GM19043 (cell line): Measurements from ENCODE around the gene PIRT.
"Not testable (repeated sequence)": the region's sequence is repeated elsewhere in the genome, so short reads cannot be mapped to it uniquely, and the experiment has no call there.

Source experiments
- ATAC-seq: cut with Tn5 transposase; IDR thresholded peaks from one replicate; pipeline ENCODE4 v1.9.1; 2021; ENCODE audit warnings: low read depth; ENCODE audit not compliant: unreplicated experiment

The PIRT gene

GRCh38 chr17:10837921-10838320, at the start of gene PIRT:
Gene PIRT, minus strand, starts transcription at chr17:10838087. Its CDS starts 12,442 bp downstream, at chr17:10825645.
- ATAC-seq: no peak

DNA sequence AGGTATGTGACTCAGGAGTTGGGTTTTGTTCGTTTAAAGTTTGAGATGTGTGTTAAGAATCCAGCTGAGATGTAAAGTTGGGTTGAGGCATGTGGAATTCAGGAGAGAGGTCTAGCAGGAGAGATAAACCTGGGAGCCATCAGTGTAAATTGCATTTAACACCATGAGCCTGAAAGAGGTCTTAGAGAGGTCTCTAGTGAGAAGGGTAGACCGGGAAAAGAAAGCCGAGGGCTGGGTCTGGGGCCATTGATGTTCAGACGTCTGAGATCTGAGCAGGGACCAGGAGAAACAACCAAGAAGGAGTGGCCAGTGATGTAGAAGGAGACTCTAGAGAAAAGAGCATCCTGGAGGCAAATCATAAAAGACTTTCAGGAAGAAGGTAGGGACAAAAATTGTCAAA, 44.1 kb upstream of the PIRT start:
- ATAC-seq: no peak

GRCh38 chr17:10879190-10879836, 41.4 kb upstream of the PIRT start:
- no peak for ATAC-seq

- ATAC-seq: no peak
These were observed 38.2 kb upstream of the PIRT start for GRCh38 chr17:10875984-10876555.

DNA sequence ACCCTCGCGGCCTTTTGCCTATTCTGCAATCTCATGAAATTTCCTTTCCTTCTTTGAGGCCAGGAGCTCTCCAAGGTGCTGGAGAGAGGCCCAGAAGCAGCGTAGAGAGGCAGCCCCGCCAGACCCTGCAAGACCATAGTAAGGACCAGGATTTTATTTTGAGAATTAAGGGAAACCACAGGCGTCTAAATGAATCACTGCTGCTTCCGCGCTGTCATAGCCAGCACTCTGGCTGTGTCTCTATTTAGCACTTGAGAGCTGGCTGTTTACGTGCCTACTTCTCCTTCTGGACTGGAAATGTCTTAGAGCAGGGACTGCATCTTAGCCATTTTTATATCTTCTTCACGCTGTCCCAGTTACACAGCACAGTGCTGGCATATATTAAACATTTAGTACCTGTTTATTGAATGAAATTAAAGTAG, 37.6 kb upstream of the PIRT start:
- ATAC-seq: no peak

- no peak for ATAC-seq
These were observed 34.0 kb upstream of the PIRT start for GRCh38 chr17:10871914-10872313.

DNA sequence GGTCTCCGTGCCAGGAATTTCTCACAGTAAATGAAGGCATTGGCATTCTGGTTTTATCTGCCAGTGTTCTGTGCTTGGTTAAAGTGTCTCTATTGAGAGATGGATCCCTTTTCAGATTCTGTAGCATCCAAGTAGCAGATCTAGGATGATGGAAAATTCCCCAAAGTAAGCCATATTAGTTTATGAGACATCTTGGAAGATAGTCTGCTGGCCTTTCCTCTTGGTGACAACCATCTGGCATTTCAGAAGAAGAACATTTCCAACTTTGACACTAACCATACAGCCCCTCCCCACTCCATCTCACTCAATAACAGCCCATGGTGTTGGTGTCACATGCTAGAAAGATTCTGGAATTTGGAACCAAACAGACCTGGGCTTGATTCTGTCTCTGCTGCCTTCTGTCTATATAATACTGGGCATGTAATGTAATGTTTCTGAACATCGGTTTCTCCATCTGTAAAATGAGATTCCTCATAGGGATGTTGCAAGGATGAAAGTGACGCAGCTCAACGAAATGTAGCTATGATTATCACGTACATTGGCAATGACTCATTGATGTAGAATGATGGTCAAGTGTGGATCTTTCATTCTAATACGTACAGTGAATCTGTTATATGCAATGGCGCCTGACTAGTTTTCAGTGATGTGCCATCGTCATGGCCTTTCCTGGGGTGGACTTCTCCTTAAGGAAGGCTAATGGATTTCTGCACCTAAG, 32.6 kb upstream of the PIRT start:
- no peak for ATAC-seq

DNA sequence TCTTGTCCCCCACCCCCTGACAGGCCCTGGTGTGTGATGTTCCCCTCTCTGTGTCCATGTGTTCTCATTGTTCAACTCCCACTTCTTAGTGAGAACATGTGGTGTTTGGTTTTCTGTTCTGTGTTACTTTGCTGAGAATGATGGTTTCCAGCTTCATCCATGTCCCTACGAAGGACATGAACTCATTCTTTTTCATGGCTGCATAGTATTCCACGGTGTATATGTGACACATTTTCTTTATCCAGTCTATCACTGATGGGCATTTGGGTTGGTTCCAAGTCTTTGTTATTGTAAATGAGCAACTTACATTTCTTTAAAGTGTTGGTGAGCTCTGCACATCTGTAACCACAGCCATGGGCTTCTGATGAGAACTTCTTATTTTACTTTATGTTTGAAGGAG, 30.9 kb upstream of the PIRT start:
- not testable (repeated sequence) for ATAC-seq

GRCh38 chr17:10859051-10859450, 21.2 kb upstream of the PIRT start:
- ATAC-seq: no peak

DNA sequence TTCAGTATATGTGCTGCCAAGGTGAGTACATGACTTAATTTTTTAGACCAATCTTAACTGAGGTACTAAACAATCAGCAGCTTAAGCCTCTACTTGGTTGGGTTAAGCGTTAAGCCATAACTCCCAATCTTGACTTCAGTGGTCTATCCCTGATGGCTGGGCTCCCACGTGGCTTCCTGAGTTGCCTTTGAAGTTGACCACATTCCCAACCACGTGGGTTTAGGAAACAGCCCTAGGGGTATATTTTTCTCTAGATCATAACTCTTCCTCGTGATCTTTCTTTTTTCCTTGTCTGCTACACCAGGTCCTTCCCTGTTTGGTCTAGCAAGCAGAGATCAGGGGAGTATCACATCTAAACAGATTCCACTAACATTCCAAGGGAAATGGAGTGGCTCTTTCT, 20.1 kb upstream of the PIRT start:
- ATAC-seq: no peak

DNA sequence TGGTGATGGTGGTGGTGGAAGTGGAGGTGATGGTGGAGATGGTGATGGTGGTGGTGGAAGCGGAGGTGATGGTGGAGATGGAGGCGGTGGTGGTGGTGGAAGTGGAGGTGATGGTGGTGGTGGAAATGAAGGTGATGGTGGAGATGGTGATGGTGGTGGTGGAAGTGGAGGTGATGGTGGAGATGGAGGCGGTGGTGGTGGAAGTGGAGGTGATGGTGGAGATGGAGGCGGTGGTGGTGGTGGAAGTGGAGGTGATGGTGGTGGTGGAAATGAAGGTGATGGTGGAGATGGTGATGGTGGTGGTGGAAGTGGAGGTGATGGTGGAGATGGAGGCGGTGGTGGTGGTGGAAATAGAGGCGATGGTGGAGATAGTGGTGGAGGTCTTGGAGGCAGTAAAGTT, 8.7 kb upstream of the PIRT start:
- ATAC-seq: not testable (repeated sequence)

DNA sequence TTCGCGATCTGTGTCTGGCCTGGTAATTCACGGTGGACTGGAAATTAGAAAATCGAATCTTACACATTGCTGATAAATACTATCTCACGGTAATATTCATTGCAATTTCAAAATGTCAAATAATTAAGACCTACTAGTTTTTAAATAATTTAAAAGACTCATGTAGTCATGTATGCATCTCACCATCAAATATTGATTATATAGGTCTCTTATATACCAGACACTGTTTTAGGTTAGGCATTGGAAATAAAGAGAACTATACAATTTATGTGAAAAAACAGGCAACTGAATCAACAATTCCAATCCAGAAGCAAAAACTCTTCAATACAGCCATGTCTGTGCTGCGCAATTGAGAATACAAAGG, 7.5 kb upstream of the PIRT start:
- ATAC-seq: no peak

- ATAC-seq: peak; percentile 88
These were observed 6.9 kb upstream of the PIRT start for GRCh38 chr17:10844621-10845387.

DNA sequence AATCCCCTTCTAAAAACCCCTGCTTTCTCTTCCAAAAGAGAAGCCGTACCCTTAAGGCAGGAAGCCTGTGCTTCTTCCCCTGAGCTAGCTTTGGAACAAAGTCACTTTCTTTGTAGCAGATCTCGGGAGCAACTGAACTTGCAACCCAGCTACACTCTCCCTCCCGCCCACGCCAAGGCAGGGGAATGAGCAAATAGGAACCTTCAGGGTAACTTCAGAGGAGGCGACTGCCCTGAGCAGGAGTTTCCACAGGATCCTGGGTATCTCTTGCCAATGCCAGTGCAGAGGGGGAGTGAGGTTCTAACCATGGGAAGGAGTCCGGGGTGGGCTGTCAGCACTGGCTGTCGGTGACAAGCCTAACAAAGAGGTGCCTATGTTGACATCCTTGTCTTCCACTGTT, 5.9 kb upstream of the PIRT start:
- no peak for ATAC-seq

DNA sequence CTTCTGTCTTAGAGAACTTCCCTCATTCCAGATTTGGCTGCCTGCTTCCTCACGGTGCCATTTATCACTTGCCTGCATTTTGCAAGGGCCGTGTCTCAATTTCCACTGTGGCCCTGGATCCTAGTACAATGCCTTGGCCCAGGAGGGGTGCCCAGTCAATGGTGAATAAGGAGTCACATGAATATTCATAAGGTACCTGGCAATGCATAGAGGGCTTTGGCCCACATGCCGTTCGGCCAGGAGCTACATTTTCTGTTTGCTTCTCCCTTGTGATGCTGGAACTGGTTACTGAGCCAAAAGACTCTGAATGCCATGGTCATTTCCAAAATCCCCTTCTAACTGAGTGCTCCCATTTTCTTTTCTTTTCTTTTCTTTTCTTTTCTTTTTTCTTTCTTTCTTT, 4.8 kb upstream of the PIRT start:
- ATAC-seq: no peak

DNA sequence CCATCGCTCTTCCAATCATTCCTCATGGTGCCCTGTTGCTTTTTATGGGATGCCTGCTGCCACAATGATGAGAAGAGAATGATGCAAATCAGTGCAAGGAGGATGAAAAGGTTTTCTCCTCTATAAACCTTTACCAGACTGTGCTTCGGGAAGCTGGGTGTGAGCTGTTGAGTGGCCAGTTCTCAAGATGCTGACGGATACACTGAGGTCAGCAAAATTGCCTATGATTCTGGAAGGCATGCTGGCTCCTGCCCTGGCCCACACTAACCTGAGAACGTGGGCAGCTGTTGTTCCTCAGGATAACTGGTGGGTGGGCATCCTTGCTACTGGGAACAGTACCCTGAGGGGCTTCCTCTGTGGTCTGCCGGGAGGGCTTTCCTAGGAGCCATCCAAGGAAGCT, 795 bp upstream of the PIRT start:
- no peak for ATAC-seq

- no peak for ATAC-seq
These were observed 809 bp downstream of the PIRT start for GRCh38 chr17:10836966-10837590.

DNA sequence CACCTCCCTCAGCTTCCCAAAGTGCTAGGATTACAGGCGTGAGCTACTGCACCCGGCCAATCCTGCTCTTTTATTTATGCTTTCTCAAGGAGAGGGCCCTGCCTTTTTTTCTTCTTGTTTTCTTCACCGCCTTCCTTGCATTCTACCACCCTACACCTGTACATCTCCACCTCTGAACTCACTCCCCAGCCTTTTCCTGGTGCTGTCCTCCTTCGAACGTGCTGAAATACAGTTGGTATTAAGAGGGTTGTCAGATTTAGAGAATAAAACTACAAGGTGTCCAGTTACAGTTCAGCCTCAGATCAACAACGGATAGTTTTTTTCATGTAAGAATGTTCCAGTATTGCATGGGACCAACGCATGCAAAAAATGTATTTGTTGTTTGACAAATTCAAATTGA, 1.7 kb downstream of the PIRT start:
- no peak for ATAC-seq

DNA sequence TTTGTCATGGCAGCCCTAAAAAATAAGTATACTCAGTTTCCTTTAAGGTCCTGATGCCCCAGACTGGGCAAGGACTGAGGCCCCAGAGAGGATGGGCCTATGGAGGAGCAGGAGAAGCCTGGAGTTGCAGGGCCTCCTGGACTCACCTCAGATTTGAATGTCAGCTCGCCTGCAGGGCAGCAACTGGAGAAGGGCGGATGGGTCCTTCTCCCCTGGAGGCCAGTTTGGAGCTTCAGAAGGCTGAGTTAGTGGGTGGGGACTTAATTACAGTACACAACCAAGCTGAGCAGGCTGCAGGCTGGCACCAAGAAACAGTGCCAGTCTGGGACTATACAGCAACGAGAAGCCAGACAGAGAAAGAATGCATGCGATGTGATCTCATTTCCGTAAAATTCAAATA, 6.2 kb downstream of the PIRT start:
- no peak for ATAC-seq

GRCh38 chr17:10827898-10828552, 9.9 kb downstream of the PIRT start:
- ATAC-seq: no peak
